Kidney (tissue), 14 donors: ENCODE measurements around the gene CEMIP. TPM values are rescaled to one million over a fixed set of nuclear protein-coding genes. Genes with fewer than 3 reads are reported as not detected.
A peak's percentile ranks its signal among the peaks of the same experiment; 100 is the strongest.

Experiments used
- DNase-seq, 5 donors: peaks; one replicate each; pipeline ENCODE4 v3.0.0-alpha.2; 2013 to 2020
- FAIRE-seq: peaks from 2 replicates; lab custom pipeline; 2012; peaks lifted over from hg19 to GRCh38; lab: Jason Lieb, UNC
- H3K27ac ChIP-seq, 2 donors: one replicate each; pipeline ENCODE4 v1.7.0; 2013; ENCODE audit warnings: low read depth in 2 of 2, low read length in 2 of 2, inconsistent platforms in 1 of 2
- H3K27me3 ChIP-seq: one replicate; pipeline ENCODE4 v1.7.1; 2013; ENCODE audit warnings: low read length, inconsistent platforms; ENCODE audit not compliant: control insufficient read depth, insufficient read depth
- H3K36me3 ChIP-seq, 3 donors: one replicate each; pipeline versions ENCODE4 v1.7.0 to v1.7.1; 2013; ENCODE audit warnings: low read length in 3 of 3, control low read depth in 1 of 3, inconsistent platforms in 1 of 3; ENCODE audit not compliant: insufficient read depth in 3 of 3, control insufficient read depth in 2 of 3
- H3K4me1 ChIP-seq, 3 donors: one replicate each; pipeline versions ENCODE4 v1.7.0 to v1.7.1; 2013; ENCODE audit warnings: low read length in 3 of 3, inconsistent platforms in 1 of 3, low read depth in 1 of 3; ENCODE audit not compliant: control insufficient read depth in 2 of 3, insufficient read depth in 2 of 3
- H3K4me3 ChIP-seq, 3 donors: one replicate each; pipeline versions ENCODE4 v1.7.0 to v1.8.1; 2013; ENCODE audit warnings: low read length in 3 of 3, control low read depth in 1 of 3, inconsistent platforms in 1 of 3
- H3K9ac ChIP-seq, 3 donors: one replicate each; pipeline versions ENCODE4 v1.7.0 to v1.7.1; 2013; ENCODE audit warnings: low read length in 3 of 3, control low read depth in 1 of 3, inconsistent platforms in 1 of 3
- H3K9me3 ChIP-seq, 3 donors: one replicate each; pipeline versions ENCODE4 v1.7.0 to v1.7.1; 2013; ENCODE audit warnings: low read length in 3 of 3, control low read depth in 1 of 3, inconsistent platforms in 1 of 3; ENCODE audit not compliant: control insufficient read depth in 2 of 3, insufficient read depth in 1 of 3
- CTCF ChIP-seq: IDR thresholded peaks from 3 replicates; pipeline ENCODE4 v1.5.1; 2012; ENCODE audit warnings: mild to moderate bottlenecking, moderate library complexity, borderline replicate concordance; ENCODE audit not compliant: insufficient read depth; ENCODE audit errors: extremely low read depth
- intact Hi-C: fragments of 100-400 bp; cut with DNase I; formaldehyde crosslinking; loops from one replicate; pipeline ENCODE4 v1.11.1; 2022
- polyA plus RNA-seq: library from polyadenylated mRNA; stranded (reverse); fragments of 350-450 nt; fragmentation: Illumina TruSeq; extraction: RNeasy Lipid Tissue Mini Kit (QIAGEN cat#74804); gene quantifications from one replicate; pipeline ENCODE4 v1.2.3, GENCODE V29; 2014; ENCODE audit warnings: low read depth, low replicate concordance; ENCODE audit not compliant: insufficient read depth
- total RNA-seq: library from RNA; stranded (reverse); fragmentation: NEBNext Ultra II Directional; extraction: Animal tissue kit (Norgen Biotek cat#: 25700); gene quantifications from one replicate; pipeline ENCODE4 v1.2.1, GENCODE V29; 2021
- donor health status: control.
- donor health status: control.
- donor health status: control.
- donor health status: control.
- donor health status: control.
- donor health status: DM: yes; HTN: yes; CAD: no.
- donor health status: Normal renal cell carcinoma (clear cell type).

Gene CEMIP
- total and polyA plus RNA-seq, 2 donors from 2014 or later: 0.11 to 0.57 TPM

DNA sequence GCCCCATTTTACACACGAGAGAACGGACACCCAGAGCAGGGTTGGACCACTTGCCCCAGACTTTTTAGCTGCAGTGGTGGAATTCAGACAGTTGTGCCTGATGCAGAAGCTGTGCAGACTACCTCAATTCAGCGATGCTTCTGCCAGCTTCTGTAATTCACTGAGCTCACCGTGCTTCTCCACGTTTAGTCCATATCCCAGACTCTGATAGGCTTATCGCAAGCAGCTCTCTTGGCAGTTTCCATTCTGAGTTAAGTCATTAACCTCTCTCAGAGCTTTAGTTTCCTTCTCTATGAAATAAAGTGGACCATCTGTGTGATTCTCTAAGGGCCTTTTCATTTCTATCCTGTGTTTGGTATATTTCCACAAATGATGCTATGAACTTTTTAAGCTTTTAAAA, 47.0 kb upstream of the CEMIP start:
- no peak overlapping the region for H3K27ac ChIP-seq
- FAIRE-seq: no peak
- H3K9ac ChIP-seq: no peak overlapping the region
- no peak for DNase-seq
- no peak for TF ChIP-seq CTCF
- H3K4me3 ChIP-seq: no peak overlapping the region
- peaks cover 0 to 3% (median 3%) of the 10 kb centered on the region in 3 donors for H3K4me1 ChIP-seq
- intact Hi-C loops: no loop called here
- H3K36me3 ChIP-seq: no peaks in the 10 kb centered on the region
- H3K27me3 ChIP-seq: no peaks in the 10 kb centered on the region
- no peaks in the 10 kb centered on the region for H3K9me3 ChIP-seq

GRCh38 chr15:80732818-80733217, 46.4 kb upstream of the CEMIP start:
- DNase-seq: no peak
- no peak for FAIRE-seq
- intact Hi-C loops: no loop called here
- H3K9me3 ChIP-seq: no peaks in the 10 kb centered on the region
- no peak for TF ChIP-seq CTCF
- no peaks in the 10 kb centered on the region for H3K27me3 ChIP-seq
- no peak overlapping the region for H3K4me3 ChIP-seq
- H3K36me3 ChIP-seq: no peaks in the 10 kb centered on the region
- peaks cover 0 to 3% (median 3%) of the 10 kb centered on the region in 3 donors for H3K4me1 ChIP-seq
- H3K27ac ChIP-seq: peak overlapping the region in 1 of 2 donors; percentile 5
- H3K9ac ChIP-seq: peak overlapping the region in 1 of 3 donors; percentile 24

DNA sequence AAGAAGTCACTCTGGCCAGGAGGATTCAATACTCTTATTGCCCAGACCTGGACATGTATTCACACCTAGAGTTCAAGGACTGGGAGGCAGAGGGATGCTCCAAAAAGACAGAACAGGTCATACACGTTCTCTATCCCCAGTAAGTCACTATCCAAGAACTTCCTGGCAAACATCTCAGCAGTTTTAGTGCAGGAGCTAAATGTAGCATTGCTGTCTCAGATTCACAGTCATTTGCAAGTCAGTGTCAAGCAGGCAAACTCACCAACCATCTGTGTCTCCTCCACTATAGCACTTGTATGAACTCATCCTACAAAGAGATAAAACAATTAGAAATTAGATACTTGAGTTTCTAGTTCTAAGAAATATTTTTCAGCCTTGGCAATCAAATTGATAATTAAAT, 45.7 kb upstream of the CEMIP start:
- Histone ChIP-seq H3K9ac (peak overlapping the region in 1 of 3 donors; percentile 24), H3K27ac (peak overlapping the region in 1 of 2 donors; percentile 5), H3K9me3 (no peaks in the 10 kb centered on the region), H3K36me3 (no peaks in the 10 kb centered on the region), H3K4me1 (peaks cover 0 to 3% (median 3%) of the 10 kb centered on the region in 3 donors), H3K4me3 (no peak overlapping the region), H3K27me3 (no peaks in the 10 kb centered on the region)
- DNase-seq (no peak), FAIRE-seq (no peak)
- TF ChIP-seq CTCF: no peak
- intact Hi-C loops: no loop called here

DNA sequence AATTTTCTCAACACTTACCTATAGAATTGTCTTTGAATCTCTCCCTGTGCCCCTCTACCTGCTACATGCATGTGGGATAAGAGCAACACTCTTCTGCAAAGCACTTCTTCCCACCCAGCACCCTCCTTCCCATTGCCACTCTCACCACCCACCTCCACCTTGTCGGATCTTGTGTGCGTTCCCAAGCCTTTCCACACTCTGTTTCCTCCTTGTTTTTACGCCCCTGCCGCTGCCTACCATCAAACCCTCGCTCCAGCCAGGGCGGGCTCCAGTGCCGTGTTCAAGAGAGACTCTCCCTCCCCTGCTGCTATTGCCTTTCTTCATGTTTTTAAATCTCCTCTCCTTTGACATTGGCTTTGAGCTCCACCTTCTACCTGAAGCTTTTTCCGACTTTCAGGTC, 43.8 kb upstream of the CEMIP start:
- intact Hi-C loops: no loop called here
- no peaks in the 10 kb centered on the region for H3K9me3 ChIP-seq
- DNase-seq (no peak), FAIRE-seq (no peak)
- no peaks in the 10 kb centered on the region for H3K36me3 ChIP-seq
- no peaks in the 10 kb centered on the region for H3K27me3 ChIP-seq
- H3K27ac ChIP-seq: no peak overlapping the region
- no peak overlapping the region for H3K9ac ChIP-seq
- peaks cover 0 to 3% (median 3%) of the 10 kb centered on the region in 3 donors for H3K4me1 ChIP-seq
- no peak overlapping the region for H3K4me3 ChIP-seq
- TF ChIP-seq CTCF: no peak
